HepG2 (cell line): Measurements from ENCODE around the gene ATRX. TPM values are rescaled to one million over a fixed set of nuclear protein-coding genes. Genes with fewer than 3 reads are reported as not detected.

Experiments used
- ATAC-seq: fragments of 200-7000 bp; cut with Tn5 transposase; 3 replicates; pipeline ENCODE4 v1.9.1; 2020; ENCODE audit warnings: mild to moderate bottlenecking, moderate library complexity
- BruUV-seq: library from RNA; stranded (reverse); fragments of 400-500 nt; replicated peaks from 2 replicates; lab custom pipeline; 2021; lab: Mats Ljungman, UMichigan
- CTCF ChIA-PET: fragments of 300-600 bp; formaldehyde crosslinking; extraction: SDS; loops from one replicate; lab custom pipeline; 2021; ENCODE audit warnings: low total read pairs, inconsistent platforms, low intra/inter-chr PET ratio; lab: Yijun Ruan, JAX
- POLR2A ChIA-PET: fragments of 350-600 bp; sonication (Branson Sonifier 250); formaldehyde crosslinking; loops from one replicate; lab custom pipeline; 2020; ENCODE audit warnings: antibody characterized with exemption, inconsistent platforms; lab: Yijun Ruan, JAX
- DNase-seq: peaks from one replicate; pipeline ENCODE4 v3.0.0-alpha.2; 2015; ENCODE audit warnings: low spot score
- FAIRE-seq: peaks from 3 replicates; lab custom pipeline; 2011; peaks lifted over from hg19 to GRCh38; lab: Jason Lieb, UNC
- H2AFZ ChIP-seq: one replicate; pipeline ENCODE4 v1.6.1; 2011; ENCODE audit warnings: low read length, inconsistent platforms
- H3K27ac ChIP-seq: fragments of 300-600 bp; 3 replicates; pipeline ENCODE4 v1.8.0; 2011; ENCODE audit warnings: mixed run types, mild to moderate bottlenecking, mixed read lengths, low read length, inconsistent platforms; ENCODE audit not compliant: insufficient read depth; ENCODE audit errors: extremely low read length
- H3K27me3 ChIP-seq, 2 experiments: fragments of 200-600 bp in 1 of 2; 2 replicates in 1 of 2; 3 replicates in 1 of 2; pipeline versions ENCODE4 v1.6.0 to v1.8.0; 2011; ENCODE audit warnings: low read length in 2 of 2, mild to moderate bottlenecking in 2 of 2, moderate library complexity in 2 of 2, inconsistent platforms in 1 of 2; ENCODE audit not compliant: insufficient read depth in 2 of 2, control insufficient read depth in 1 of 2
- H3K36me3 ChIP-seq, 2 experiments: fragments of 200-600 bp in 1 of 2; replicated peaks in 1 of 2; 2 replicates in 1 of 2; 3 replicates in 1 of 2; pipeline versions ENCODE4 v1.5.1 to v1.8.0; 2011; ENCODE audit warnings: low read length in 2 of 2, inconsistent platforms in 1 of 2; ENCODE audit not compliant: insufficient read depth in 2 of 2, control insufficient read depth in 1 of 2
- H3K4me1 ChIP-seq: 2 replicates; pipeline ENCODE4 v1.5.1; 2012; ENCODE audit warnings: low read length, inconsistent platforms; ENCODE audit not compliant: insufficient read depth
- H3K4me2 ChIP-seq: 2 replicates; pipeline ENCODE4 v1.6.0; 2011; ENCODE audit warnings: low read depth, low read length, inconsistent platforms
- H3K4me3 ChIP-seq, 3 experiments: fragments of 200-600 bp in 1 of 3; sonication (generic), shearing (Covaris generic) in 1 of 3; replicated peaks in 1 of 3; 2 replicates each; pipeline ENCODE4 v1.5.1; 2011 to 2016; ENCODE audit warnings: low read length in 3 of 3, inconsistent platforms in 2 of 3, low read depth in 2 of 3, mild to moderate bottlenecking in 2 of 3, control low read depth in 1 of 3, mixed read lengths in 1 of 3; ENCODE audit not compliant: insufficient read depth in 1 of 3
- H3K79me2 ChIP-seq: one replicate; pipeline ENCODE4 v1.6.1; 2011; ENCODE audit warnings: low read length, inconsistent platforms; ENCODE audit not compliant: insufficient read depth
- H3K9ac ChIP-seq: 2 replicates; pipeline ENCODE4 v1.6.0; 2011; ENCODE audit warnings: mild to moderate bottlenecking, low read depth, low read length, inconsistent platforms; ENCODE audit not compliant: insufficient read depth
- H3K9me3 ChIP-seq: 2 replicates; pipeline ENCODE4 v1.5.1; 2012; ENCODE audit warnings: mild to moderate bottlenecking, low read length
- H4K20me1 ChIP-seq: 2 replicates; pipeline ENCODE4 v1.6.0; 2011; ENCODE audit warnings: inconsistent platforms, mild to moderate bottlenecking, low read length, moderate library complexity; ENCODE audit not compliant: insufficient read depth
- DMAP1 ChIP-seq: IDR thresholded peaks from 2 replicates; pipeline ENCODE4 v1.6.1; 2016
- ERF ChIP-seq: IDR thresholded peaks from 2 replicates; pipeline ENCODE4 v1.6.1; 2018; ENCODE audit warnings: missing biosample characterization, missing genetic modification reagents
- MLXIP ChIP-seq: sonication (generic); formaldehyde crosslinking; IDR thresholded peaks from 2 replicates; pipeline ENCODE4 v1.9.0; 2021; ENCODE audit warnings: missing genetic modification reagents, borderline replicate concordance
- SKI ChIP-seq: fragments of 450-650 bp; IDR thresholded peaks from one replicate; pipeline ENCODE4 v1.6.1; 2018; ENCODE audit warnings: mild to moderate bottlenecking; ENCODE audit not compliant: partially characterized antibody
- THAP7 ChIP-seq: sonication (generic); formaldehyde crosslinking; IDR thresholded peaks from 2 replicates; pipeline ENCODE4 v1.8.1; 2023; ENCODE audit warnings: mild to moderate bottlenecking, missing genetic modification reagents
- ZBTB2 ChIP-seq: sonication (generic); formaldehyde crosslinking; IDR thresholded peaks from 2 replicates; pipeline ENCODE4 v1.8.0; 2022; ENCODE audit warnings: low read depth, missing genetic modification reagents
- ZBTB7A ChIP-seq: sonication (generic); formaldehyde crosslinking; IDR thresholded peaks from 2 replicates; pipeline ENCODE4 v1.8.0; 2022; ENCODE audit warnings: mild to moderate bottlenecking, missing genetic modification reagents
- ZNF10 ChIP-seq: sonication (generic); formaldehyde crosslinking; IDR thresholded peaks from 2 replicates; pipeline ENCODE4 v1.4.0; 2020; ENCODE audit warnings: mild to moderate bottlenecking, low read depth, missing genetic modification reagents, borderline replicate concordance
- ZNF263 ChIP-seq: sonication (generic); formaldehyde crosslinking; IDR thresholded peaks from 2 replicates; pipeline ENCODE4 v1.4.0; 2020; ENCODE audit warnings: missing genetic modification reagents
- ZNF33B ChIP-seq: sonication (generic); formaldehyde crosslinking; IDR thresholded peaks from 2 replicates; pipeline ENCODE4 v1.5.1; 2020; ENCODE audit warnings: mild to moderate bottlenecking, missing genetic modification reagents
- ZNF446 ChIP-seq: sonication (generic); formaldehyde crosslinking; IDR thresholded peaks from 2 replicates; pipeline ENCODE4 v1.5.0; 2020; ENCODE audit warnings: mild to moderate bottlenecking, missing genetic modification reagents
- ZNF460 ChIP-seq: sonication (generic); formaldehyde crosslinking; IDR thresholded peaks from 2 replicates; pipeline ENCODE4 v1.5.1; 2020; ENCODE audit warnings: missing genetic modification reagents, mild to moderate bottlenecking, borderline replicate concordance
- ZNF496 ChIP-seq: sonication (generic); formaldehyde crosslinking; IDR thresholded peaks from 2 replicates; pipeline ENCODE4 v1.8.1; 2023; ENCODE audit warnings: mild to moderate bottlenecking, moderate library complexity, missing genetic modification reagents; ENCODE audit not compliant: insufficient replicate concordance
- ZNF557 ChIP-seq: sonication (generic); formaldehyde crosslinking; IDR thresholded peaks from 2 replicates; pipeline ENCODE4 v1.4.0; 2020; ENCODE audit warnings: missing genetic modification reagents
- ZNF761 ChIP-seq: sonication (generic); formaldehyde crosslinking; conservative IDR thresholded peaks from 2 replicates; pipeline ENCODE4 v1.4.0; 2020; ENCODE audit warnings: mild to moderate bottlenecking, missing genetic modification reagents
- WGBS: methylation state at CpG from one replicate; pipeline ENCODE4 v1.1.6; 2017; ENCODE audit warnings: low lambda C conversion rate; 5-methylcytosine and 5-hydroxymethylcytosine counted together
- in situ Hi-C: cut with HindIII; loops from 2 replicates; pipeline ENCODE4 v1.10.0; 2017; ENCODE audit warnings: low pct_unique_long_range_greater_than_20kb; ENCODE audit not compliant: extremely low pct_ligation_motif_present
- intact Hi-C: fragments of 100-400 bp; cut with micrococcal nuclease; formaldehyde crosslinking; loops from one replicate; pipeline ENCODE4 v1.10.0; 2022; ENCODE audit not compliant: unreplicated experiment
- polyA plus RNA-seq, 8 experiments: library from polyadenylated mRNA; depleted of rRNA in 3 of 8; stranded (reverse) in 7 of 8; unstranded in 1 of 8; fragments of >200 nt; fragmentation: Illumina TruSeq in 4 of 8; extraction: Trizol in 4 of 8; gene quantifications; 2 replicates each; pipeline versions ENCODE4 v1.2.1 to v1.2.3, GENCODE V29; 2011 to 2016; ENCODE audit warnings: low read depth in 4 of 8, missing spikeins in 1 of 8, mixed read lengths in 1 of 8; ENCODE audit not compliant: insufficient read depth in 1 of 8
- total RNA-seq, 5 experiments: library from RNA; depleted of rRNA; stranded (reverse); fragments of >200 nt; fragmentation: Illumina TruSeq; extraction: Trizol; gene quantifications; 2 replicates each; pipeline ENCODE4 v1.2.3, GENCODE V29; 2016; ENCODE audit warnings: low read depth in 1 of 5

Gene ATRX
- total and polyA plus RNA-seq, 2 of the 13 experiments (the other 11 are each of a cell fraction or from before 2014, with no cell fraction given), result 26.1 to 44.5 TPM

GRCh38 chrX:77698242-77698641 is 87.8 kb downstream of the ATRX start:
- intact Hi-C loops, result no loop called here
- Histone ChIP-seq H3K4me3 (no peak overlapping the region), H3K36me3 (peaks cover 0 to 10% of the 10 kb centered on the region in 2 experiments; a peak in 2 of 5 replicates), H3K27ac (no peak overlapping the region), H2AFZ (no peak overlapping the region), H3K4me2 (no peak overlapping the region), H3K27me3 (no peaks in the 10 kb centered on the region), H3K9ac (no peak overlapping the region), H3K79me2 (peaks cover 2% of the 10 kb centered on the region), H4K20me1 (no peaks in the 10 kb centered on the region), H3K9me3 (no peaks in the 10 kb centered on the region), H3K4me1 (no peaks in the 10 kb centered on the region)
- FAIRE-seq, result no peak
- ChIA-PET POLR2A (no interaction called here), CTCF (no interaction called here)
- DNase-seq, result no peak
- no peak for ATAC-seq
- WGBS, result 98% methylated on average over 3 of the region's 3 CpGs
- in situ Hi-C loops, result no loop called here
- no peak for TF ChIP-seq ZBTB7A
- no peak for TF ChIP-seq ZNF33B
- no peak for TF ChIP-seq SKI
- TF ChIP-seq ZNF557 (CRISPR knock-in tag), result no peak
- no peak for TF ChIP-seq ZNF496 (CRISPR knock-in tag)
- no peak for TF ChIP-seq ZNF446 (CRISPR knock-in tag)
- TF ChIP-seq DMAP1 (CRISPR knock-in tag), result no peak
- BruUV-seq, result no TSS peak

- Histone ChIP-seq H3K27me3 (no peaks in the 10 kb centered on the region), H3K79me2 (peaks cover 2% of the 10 kb centered on the region), H3K36me3 (peaks cover 3 to 13% of the 10 kb centered on the region in 2 experiments; a peak in 3 of 5 replicates), H3K4me3 (no peak overlapping the region), H3K4me1 (no peaks in the 10 kb centered on the region), H3K27ac (no peak overlapping the region), H4K20me1 (no peaks in the 10 kb centered on the region), H3K4me2 (no peak overlapping the region), H2AFZ (no peak overlapping the region), H3K9ac (no peak overlapping the region), H3K9me3 (no peaks in the 10 kb centered on the region)
- ChIA-PET POLR2A (no interaction called here), CTCF (no interaction called here)
- intact Hi-C loops (no loop called here), in situ Hi-C loops (no loop called here)
- BruUV-seq, result no TSS peak
- FAIRE-seq (no peak), ATAC-seq (no peak), DNase-seq (no peak)
- TF ChIP-seq ZNF460 (CRISPR knock-in tag) (no peak), ZBTB2 (CRISPR knock-in tag) (no peak), ERF (CRISPR knock-in tag) (no peak), MLXIP (no peak), ZNF761 (no peak), ZNF10 (CRISPR knock-in tag) (no peak), THAP7 (CRISPR knock-in tag) (no peak), ZNF263 (CRISPR knock-in tag) (no peak)
Measured at GRCh38 chrX:77694491-77694890, 91.5 kb downstream of the ATRX start.
